Measurements from ENCODE around the gene PDIA2.

Gene PDIA2

DNA sequence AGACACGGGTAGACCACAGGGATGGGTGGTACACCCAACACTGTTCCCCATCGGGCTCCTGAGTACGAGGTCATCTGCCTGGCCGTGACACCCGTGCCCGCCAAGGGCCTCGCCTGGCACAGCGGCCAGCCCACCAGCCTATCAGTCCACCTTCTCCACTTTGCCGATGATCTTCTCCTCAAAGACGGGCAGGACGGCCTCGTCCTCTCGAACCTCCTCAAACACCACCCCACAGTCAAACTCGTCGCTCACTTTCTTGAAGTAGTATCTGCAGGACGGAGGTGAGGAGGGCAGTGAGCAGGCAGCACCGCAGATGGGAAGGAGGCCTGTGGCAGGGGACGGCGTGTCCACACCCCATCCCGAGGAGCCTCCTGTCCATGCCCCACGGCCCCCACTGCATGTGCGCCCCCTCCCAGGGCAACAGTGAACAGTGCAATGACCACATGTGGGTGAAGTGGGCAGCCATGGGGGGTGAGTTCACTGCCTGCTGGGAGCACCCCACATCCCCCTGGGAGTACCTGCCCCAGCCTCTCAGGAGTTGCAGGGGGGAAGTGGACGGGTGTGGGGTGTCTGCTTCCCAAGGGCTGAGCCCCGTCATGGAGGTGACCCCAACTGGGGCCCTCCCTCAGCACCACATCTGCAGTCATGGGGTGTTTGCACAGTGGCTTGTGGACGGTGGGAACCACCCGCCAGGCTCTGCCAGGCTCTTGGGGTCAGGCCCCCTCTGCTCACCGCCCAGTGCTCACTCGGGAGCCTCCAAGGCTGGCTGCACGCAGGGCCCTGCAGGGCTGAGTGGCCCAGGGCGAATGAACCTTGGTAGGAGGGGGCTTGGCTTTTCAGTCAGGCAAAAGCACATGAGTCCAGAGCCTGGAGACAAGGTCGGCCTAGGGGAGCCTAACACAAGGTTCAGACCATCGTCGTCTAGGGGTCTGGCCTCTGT lies 5.3 kb downstream of the PDIA2 start:
- Histone ChIP-seq H3K36me3 (ENCODE audit: control insufficient read depth in 1 of 2, insufficient read depth in 2 of 2, low read depth in 1 of 2, low read length in 2 of 2) (peaks cover 29 to 85% of the 10 kb centered on the region in 2 experiments), H2BK5ac (ENCODE audit: low read depth, low read length, poor library complexity, severe bottlenecking) (no peak overlapping the region), H3K4me3 (ENCODE audit: insufficient read depth in 1 of 2, low read depth in 1 of 2, low read length in 2 of 2) (no peak overlapping the region), H4K8ac (ENCODE audit: low read length) (no peak overlapping the region), H3K79me1 (replicated peaks; ENCODE audit: low read length, poor library complexity, severe bottlenecking) (peaks cover 4% of the 10 kb centered on the region), H4K91ac (ENCODE audit: low read length) (no peak overlapping the region), H2BK120ac (ENCODE audit: low read depth, low read length) (no peak overlapping the region), H3K27me3 (ENCODE audit: control insufficient read depth in 1 of 2, insufficient read depth in 1 of 2, low read length in 2 of 2) (no peaks in the 10 kb centered on the region), H3K14ac (ENCODE audit: low read length in 2 of 2) (no peak overlapping the region), H3K18ac (ENCODE audit: low read depth in 1 of 2, low read length in 2 of 2) (no peak overlapping the region), H3K9ac (ENCODE audit: low read length) (no peak overlapping the region), H3K9me3 (ENCODE audit: control insufficient read depth, low read length) (no peaks in the 10 kb centered on the region), H3K4me1 (ENCODE audit: control insufficient read depth, insufficient read depth, low read depth, low read length) (peaks cover 3% of the 10 kb centered on the region), H2AFZ (ENCODE audit: low read depth, low read length) (no peak overlapping the region), H2BK12ac (ENCODE audit: low read length in 2 of 2) (no peak overlapping the region), H3K27ac (ENCODE audit: low read length, poor library complexity, severe bottlenecking) (no peak overlapping the region), H3K23ac (ENCODE audit: low read length in 2 of 2) (no peak overlapping the region), H3K4ac (ENCODE audit: low read depth in 1 of 2, low read length in 2 of 2) (no peak overlapping the region), H2AK5ac (ENCODE audit: low read length, severe bottlenecking) (no peak overlapping the region), H3K4me2 (ENCODE audit: low read length, poor library complexity, severe bottlenecking) (no peak overlapping the region), H2BK15ac (ENCODE audit: low read depth, poor library complexity, severe bottlenecking) (no peak overlapping the region)
- WGBS, result 98% methylated on average over 32 of the region's 33 CpGs
- no peak for DNase-seq

DNA sequence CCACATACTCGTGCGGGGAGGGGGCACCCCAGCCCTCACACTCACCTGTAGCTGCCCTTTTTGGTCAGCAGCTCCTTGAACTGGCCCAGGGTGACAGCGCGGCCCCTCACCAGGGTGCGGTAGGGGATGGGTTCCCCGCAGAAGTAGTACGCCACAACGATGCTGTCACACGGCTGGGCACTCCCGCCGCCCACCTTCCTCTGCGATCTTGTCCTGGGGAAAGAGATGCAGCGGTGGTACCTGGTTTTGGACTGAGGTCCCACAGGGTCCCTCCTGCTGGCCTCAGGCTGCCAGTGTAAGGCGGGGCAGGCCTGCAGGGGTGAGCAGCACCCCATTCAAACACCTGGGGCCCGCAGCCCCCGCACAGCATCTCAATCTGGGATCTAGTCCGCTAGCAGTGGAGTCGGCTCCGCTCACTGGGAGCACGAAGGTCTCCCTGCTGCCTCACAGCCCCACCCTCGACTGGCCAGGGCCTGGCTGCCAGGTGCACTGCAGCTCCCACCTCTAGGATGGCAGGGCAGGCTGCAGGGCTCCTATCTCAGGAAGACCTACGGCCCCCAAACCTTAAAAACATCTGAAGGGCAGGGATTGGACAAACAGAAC lies 6.5 kb downstream of the PDIA2 start:
- Histone ChIP-seq H2BK12ac (ENCODE audit: low read length in 2 of 2) (no peak overlapping the region), H3K36me3 (ENCODE audit: control insufficient read depth in 1 of 2, insufficient read depth in 2 of 2, low read depth in 1 of 2, low read length in 2 of 2) (peaks cover 29 to 88% of the 10 kb centered on the region in 2 experiments), H3K4me2 (ENCODE audit: low read length, poor library complexity, severe bottlenecking) (no peak overlapping the region), H3K14ac (ENCODE audit: low read length in 2 of 2) (no peak overlapping the region), H3K27ac (ENCODE audit: low read length, poor library complexity, severe bottlenecking) (no peak overlapping the region), H2BK120ac (ENCODE audit: low read depth, low read length) (no peak overlapping the region), H3K79me1 (replicated peaks; ENCODE audit: low read length, poor library complexity, severe bottlenecking) (peaks cover 4% of the 10 kb centered on the region), H4K91ac (ENCODE audit: low read length) (no peak overlapping the region), H3K23ac (ENCODE audit: low read length in 2 of 2) (no peak overlapping the region), H3K18ac (ENCODE audit: low read depth in 1 of 2, low read length in 2 of 2) (no peak overlapping the region), H2AFZ (ENCODE audit: low read depth, low read length) (no peak overlapping the region), H3K4me3 (ENCODE audit: insufficient read depth in 1 of 2, low read depth in 1 of 2, low read length in 2 of 2) (no peak overlapping the region), H3K27me3 (ENCODE audit: control insufficient read depth in 1 of 2, insufficient read depth in 1 of 2, low read length in 2 of 2) (no peaks in the 10 kb centered on the region), H2BK5ac (ENCODE audit: low read depth, low read length, poor library complexity, severe bottlenecking) (no peak overlapping the region), H3K9ac (ENCODE audit: low read length) (no peak overlapping the region), H3K4me1 (ENCODE audit: control insufficient read depth, insufficient read depth, low read depth, low read length) (peaks cover 3% of the 10 kb centered on the region), H2BK15ac (ENCODE audit: low read depth, poor library complexity, severe bottlenecking) (no peak overlapping the region), H2AK5ac (ENCODE audit: low read length, severe bottlenecking) (no peak overlapping the region), H3K9me3 (ENCODE audit: control insufficient read depth, low read length) (no peaks in the 10 kb centered on the region), H4K8ac (ENCODE audit: low read length) (no peak overlapping the region), H3K4ac (ENCODE audit: low read depth in 1 of 2, low read length in 2 of 2) (no peak overlapping the region)
- no peak for DNase-seq
- 98% methylated on average over 22 of the region's 22 CpGs for WGBS

DNA sequence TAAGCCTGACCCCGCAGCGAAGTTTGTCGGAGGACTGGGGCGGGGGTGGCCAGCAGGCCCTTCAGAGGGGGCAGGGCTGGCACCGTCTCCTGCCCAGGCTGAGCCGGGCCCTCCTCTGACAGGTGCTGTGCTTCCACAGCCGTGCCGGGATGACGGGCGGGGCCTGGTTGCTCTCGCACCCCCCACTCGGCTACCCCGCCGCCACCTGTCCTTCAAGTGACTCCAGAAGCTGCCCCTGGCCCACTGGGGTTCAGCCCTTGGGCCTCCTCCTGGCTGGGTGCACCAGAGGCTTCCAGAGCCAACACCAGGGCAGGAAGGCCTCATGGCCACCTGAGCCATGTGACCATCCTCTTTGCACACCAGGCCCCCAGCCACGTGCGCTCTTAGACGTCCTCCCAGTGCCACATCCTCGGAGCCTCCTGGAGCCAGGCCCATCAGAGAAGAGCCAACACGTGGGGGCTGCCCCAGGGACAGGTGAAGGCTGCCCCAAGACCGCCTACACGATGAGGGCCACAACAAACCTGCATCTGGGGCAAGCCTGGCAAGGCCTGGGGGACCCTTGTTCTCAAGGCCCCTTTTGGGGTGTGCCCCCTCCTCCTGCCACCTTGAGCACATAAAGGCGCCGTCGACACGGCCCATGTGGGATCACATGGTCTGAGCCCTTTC lies 7.2 kb downstream of the PDIA2 start:
- Histone ChIP-seq H4K8ac (ENCODE audit: low read length) (no peak overlapping the region), H3K23ac (ENCODE audit: low read length in 2 of 2) (no peak overlapping the region), H3K4ac (ENCODE audit: low read depth in 1 of 2, low read length in 2 of 2) (no peak overlapping the region), H3K18ac (ENCODE audit: low read depth in 1 of 2, low read length in 2 of 2) (no peak overlapping the region), H4K91ac (ENCODE audit: low read length) (peak overlapping the region; percentile 8), H3K79me1 (replicated peaks; ENCODE audit: low read length, poor library complexity, severe bottlenecking) (peaks cover 4% of the 10 kb centered on the region), H3K4me1 (ENCODE audit: control insufficient read depth, insufficient read depth, low read depth, low read length) (peaks cover 3% of the 10 kb centered on the region), H2BK5ac (ENCODE audit: low read depth, low read length, poor library complexity, severe bottlenecking) (no peak overlapping the region), H3K4me2 (ENCODE audit: low read length, poor library complexity, severe bottlenecking) (no peak overlapping the region), H3K9ac (ENCODE audit: low read length) (no peak overlapping the region), H2BK15ac (ENCODE audit: low read depth, poor library complexity, severe bottlenecking) (no peak overlapping the region), H3K27ac (ENCODE audit: low read length, poor library complexity, severe bottlenecking) (no peak overlapping the region), H3K9me3 (ENCODE audit: control insufficient read depth, low read length) (no peaks in the 10 kb centered on the region), H3K14ac (ENCODE audit: low read length in 2 of 2) (no peak overlapping the region), H3K27me3 (ENCODE audit: control insufficient read depth in 1 of 2, insufficient read depth in 1 of 2, low read length in 2 of 2) (no peaks in the 10 kb centered on the region), H2BK120ac (ENCODE audit: low read depth, low read length) (no peak overlapping the region), H3K4me3 (ENCODE audit: insufficient read depth in 1 of 2, low read depth in 1 of 2, low read length in 2 of 2) (no peak overlapping the region), H2AFZ (ENCODE audit: low read depth, low read length) (no peak overlapping the region), H3K36me3 (ENCODE audit: control insufficient read depth in 1 of 2, insufficient read depth in 2 of 2, low read depth in 1 of 2, low read length in 2 of 2) (peaks cover 29 to 84% of the 10 kb centered on the region in 2 experiments), H2AK5ac (ENCODE audit: low read length, severe bottlenecking) (no peak overlapping the region), H2BK12ac (ENCODE audit: low read length in 2 of 2) (no peak overlapping the region)
- WGBS, result 93% methylated on average over 25 of the region's 25 CpGs
- DNase-seq, result no peak
